NT2/D1 (cell line): ENCODE measurements around the gene NANOS2.

Experiments
- SUZ12 ChIP-seq: IDR thresholded peaks from 2 replicates; pipeline ENCODE4 v1.6.1; 2011; ENCODE audit not compliant: insufficient read length, insufficient read depth; ENCODE audit errors: extremely low read depth
- YY1 ChIP-seq: IDR thresholded peaks from 2 replicates; pipeline ENCODE4 v1.6.1; 2011; ENCODE audit not compliant: insufficient read length, insufficient read depth
- ZNF274 ChIP-seq: IDR thresholded peaks from 2 replicates; pipeline ENCODE4 v1.6.1; 2011; ENCODE audit warnings: mild to moderate bottlenecking, low read depth, low read length

DNA sequence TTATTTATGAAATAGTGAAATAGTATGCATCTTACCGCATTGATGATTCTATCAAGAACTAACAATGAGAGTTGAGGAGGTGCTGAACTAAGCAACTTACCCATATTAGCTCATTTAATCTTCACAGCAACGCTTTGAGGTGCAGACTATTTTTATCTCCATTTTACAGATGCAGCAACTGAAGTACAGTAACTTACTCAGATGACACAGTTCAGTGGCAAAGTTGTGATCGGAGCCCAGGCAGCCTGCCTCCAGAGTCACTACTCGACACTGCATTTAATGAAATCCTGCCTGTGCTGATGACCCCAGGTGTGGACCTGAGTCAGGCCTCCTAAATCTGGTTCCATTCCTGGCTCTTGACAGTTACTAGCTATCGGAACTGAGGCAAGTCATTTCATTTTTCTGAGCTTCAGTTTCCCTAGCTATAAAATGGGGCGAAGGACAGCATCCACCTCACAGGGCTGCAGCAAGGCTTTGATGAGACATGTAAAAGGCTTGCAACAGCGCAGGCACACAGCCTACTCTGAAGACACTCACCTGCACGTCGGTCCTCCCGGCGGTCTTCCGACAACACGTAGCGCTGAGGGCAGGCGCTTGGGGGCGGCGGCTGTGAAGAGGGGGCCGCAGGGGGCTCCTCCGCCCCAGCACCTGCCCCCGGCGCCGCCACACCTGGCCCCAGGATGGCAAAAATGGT, 13.7 kb downstream of the NANOS2 start:
- TF ChIP-seq YY1 (no peak), ZNF274 (no peak), SUZ12 (no peak)
